Activated CD4-positive, alpha-beta T cell treated with anti-CD3 and anti-CD28 coated beads, Interleukin-2, amount 50 U/mL, for 4 hours (primary cell): ENCODE results near the gene ZC3H12C.

Experiments
- DNase-seq, 2 experiments: peaks; one replicate each; pipeline ENCODE4 v3.0.0-alpha.2; 2020

ZC3H12C gene

GRCh38 chr11:110100476-110101240, 7.5 kb downstream of the ZC3H12C start:
- no peak for DNase-seq

GRCh38 chr11:110106713-110107274, 13.6 kb downstream of the ZC3H12C start:
- no peak for DNase-seq

- DNase-seq: no peak
Measured at GRCh38 chr11:110110854-110111253, 17.7 kb downstream of the ZC3H12C start.

GRCh38 chr11:110112457-110112856, 19.3 kb downstream of the ZC3H12C start:
- no peak for DNase-seq

GRCh38 chr11:110113505-110113904, 20.3 kb downstream of the ZC3H12C start:
- DNase-seq: no peak

GRCh38 chr11:110113973-110114372, 20.8 kb downstream of the ZC3H12C start:
- no peak for DNase-seq

GRCh38 chr11:110119317-110119716, 26.1 kb downstream of the ZC3H12C start:
- no peak for DNase-seq

- DNase-seq: no peak
Measured at GRCh38 chr11:110121204-110121603, 28.0 kb downstream of the ZC3H12C start.

- no peak for DNase-seq
Measured at GRCh38 chr11:110123003-110123402, 29.8 kb downstream of the ZC3H12C start.

- no peak for DNase-seq
Measured at GRCh38 chr11:110124605-110125004, 31.4 kb downstream of the ZC3H12C start.

- DNase-seq: no peak
Measured at GRCh38 chr11:110125632-110126031, 32.4 kb downstream of the ZC3H12C start.

GRCh38 chr11:110126936-110127335, 33.7 kb downstream of the ZC3H12C start:
- DNase-seq: no peak

GRCh38 chr11:110128161-110128560, 35.0 kb downstream of the ZC3H12C start:
- DNase-seq: no peak

- no peak for DNase-seq
Measured at GRCh38 chr11:110130642-110131238, 37.5 kb downstream of the ZC3H12C start.

GRCh38 chr11:110131386-110132123, 38.4 kb downstream of the ZC3H12C start:
- no peak for DNase-seq

GRCh38 chr11:110133160-110133559, 40.0 kb downstream of the ZC3H12C start:
- no peak for DNase-seq

- DNase-seq: no peak
Measured at GRCh38 chr11:110134110-110134509, 40.9 kb downstream of the ZC3H12C start.

GRCh38 chr11:110141812-110142211, 48.6 kb downstream of the ZC3H12C start:
- no peak for DNase-seq

- DNase-seq: no peak
Measured at GRCh38 chr11:110147962-110148709, 54.9 kb downstream of the ZC3H12C start.

GRCh38 chr11:110148775-110149744, 55.9 kb downstream of the ZC3H12C start:
- DNase-seq: no peak

GRCh38 chr11:110152199-110152598, 59.0 kb downstream of the ZC3H12C start:
- DNase-seq: no peak

GRCh38 chr11:110153474-110153873, 60.3 kb downstream of the ZC3H12C start:
- no peak for DNase-seq
